GM10248 (cell line): ENCODE results near the gene TEKT5.
A peak's percentile ranks its signal among the peaks of the same experiment; 100 is the strongest.

ENCODE experiments used
- CTCF ChIA-PET: fragments of 300-600 bp; sonication (Branson Sonifier 250); formaldehyde crosslinking; extraction: SDS; loops from one replicate; lab custom pipeline; 2021; ENCODE audit warnings: antibody characterized with exemption; lab: Yijun Ruan, JAX
- POLR2A ChIA-PET: fragments of 350-650 bp; sonication (Branson Sonifier 250); formaldehyde crosslinking; extraction: SDS; loops from one replicate; lab custom pipeline; 2020; ENCODE audit warnings: antibody characterized with exemption; lab: Yijun Ruan, JAX
- DNase-seq: peaks from one replicate; pipeline ENCODE4 v3.0.0; 2012; ENCODE audit errors: extremely low spot score
- CTCF ChIP-seq: IDR thresholded peaks from 2 replicates; pipeline ENCODE4 v1.5.1; 2012; ENCODE audit warnings: mild to moderate bottlenecking, low read depth; ENCODE audit errors: extremely low read depth, missing control alignments, control extremely low read depth

TEKT5 gene

DNA sequence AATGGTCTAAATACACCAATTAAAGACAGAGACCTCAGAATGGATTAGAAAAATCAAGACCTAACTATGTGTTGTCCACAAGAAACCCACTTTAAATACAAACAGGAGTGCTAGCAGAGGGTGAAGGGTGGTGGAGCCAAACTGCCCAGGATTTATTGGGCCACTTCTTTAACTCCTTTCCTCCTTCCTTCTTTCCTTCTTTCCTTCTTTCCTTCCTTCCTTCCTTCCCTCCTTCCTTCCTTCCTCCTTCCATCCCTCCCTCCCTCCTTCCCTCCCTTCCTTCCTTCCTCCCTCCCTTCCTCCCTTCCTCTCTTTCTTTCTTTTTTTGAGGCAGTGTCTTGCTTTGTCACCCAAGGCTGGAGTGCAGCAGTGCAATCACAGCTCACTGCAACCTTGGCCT, 80.0 kb downstream of the TEKT5 start:
- DNase-seq, result no peak
- ChIA-PET CTCF (no interaction called here), POLR2A (no interaction called here)
- no peak for TF ChIP-seq CTCF

DNA sequence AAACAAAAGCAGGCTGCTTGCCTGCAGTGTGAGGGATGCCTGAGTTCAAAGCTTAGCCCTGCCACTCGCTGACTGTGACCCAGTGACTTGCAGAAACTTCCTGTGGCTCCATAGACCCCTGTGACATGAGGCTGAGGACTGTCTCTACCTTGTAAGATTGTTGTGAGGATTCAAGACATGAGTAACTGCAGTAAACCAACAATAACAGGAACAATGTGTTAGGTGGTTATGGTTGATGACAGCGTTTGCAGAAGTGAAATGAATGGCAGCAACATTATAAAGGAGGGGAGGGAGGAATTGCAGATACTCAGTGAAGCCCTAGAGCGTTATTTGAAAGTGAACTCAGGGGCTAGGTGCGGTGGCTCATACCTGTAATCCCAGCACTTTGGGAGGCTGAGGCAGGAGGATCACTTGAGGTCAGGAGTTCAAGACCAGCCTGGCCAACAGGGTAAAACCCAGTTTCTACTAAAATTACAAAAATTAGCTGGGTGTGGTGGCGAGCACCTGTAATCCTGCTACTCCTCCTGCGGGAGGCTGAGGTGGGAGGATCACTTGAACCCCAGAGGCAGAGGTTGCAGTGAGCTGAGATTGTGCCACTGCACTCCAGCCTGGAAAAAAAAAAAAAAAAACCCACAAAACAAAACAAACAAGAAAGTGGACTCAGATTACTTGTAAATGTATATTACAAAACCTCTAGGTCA, 80.8 kb downstream of the TEKT5 start:
- ChIA-PET POLR2A (no interaction called here), CTCF (no interaction called here)
- peak; percentile 55 for DNase-seq
- TF ChIP-seq CTCF, result no peak

DNA sequence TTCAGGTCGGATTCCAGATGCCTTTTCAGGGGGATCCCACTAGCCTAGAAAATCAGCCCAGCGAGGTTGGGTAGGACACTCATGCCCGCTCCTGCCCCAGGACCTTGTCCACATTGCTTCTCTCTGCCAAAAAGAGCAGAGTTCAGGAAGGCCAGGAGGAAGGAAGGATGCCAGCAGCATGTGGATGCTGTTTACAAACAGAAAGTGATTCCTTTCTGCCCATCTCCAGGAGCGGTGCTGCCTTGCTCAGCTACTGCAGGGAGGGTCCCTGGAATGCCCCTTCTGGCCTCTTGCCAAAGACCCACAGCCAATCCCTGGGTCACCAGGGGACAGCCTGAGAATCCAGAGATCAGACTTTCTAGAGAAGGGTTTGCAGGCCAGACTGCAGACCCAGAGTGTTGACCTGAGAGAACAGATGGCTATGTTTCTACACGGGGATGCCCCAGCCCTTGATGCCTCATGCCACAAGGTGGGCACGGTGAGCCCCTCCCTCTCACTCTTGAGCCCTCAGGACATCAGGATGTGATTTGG, 82.0 kb downstream of the TEKT5 start:
- DNase-seq, result no peak
- ChIA-PET POLR2A (no interaction called here), CTCF (no interaction called here)
- TF ChIP-seq CTCF, result no peak

DNA sequence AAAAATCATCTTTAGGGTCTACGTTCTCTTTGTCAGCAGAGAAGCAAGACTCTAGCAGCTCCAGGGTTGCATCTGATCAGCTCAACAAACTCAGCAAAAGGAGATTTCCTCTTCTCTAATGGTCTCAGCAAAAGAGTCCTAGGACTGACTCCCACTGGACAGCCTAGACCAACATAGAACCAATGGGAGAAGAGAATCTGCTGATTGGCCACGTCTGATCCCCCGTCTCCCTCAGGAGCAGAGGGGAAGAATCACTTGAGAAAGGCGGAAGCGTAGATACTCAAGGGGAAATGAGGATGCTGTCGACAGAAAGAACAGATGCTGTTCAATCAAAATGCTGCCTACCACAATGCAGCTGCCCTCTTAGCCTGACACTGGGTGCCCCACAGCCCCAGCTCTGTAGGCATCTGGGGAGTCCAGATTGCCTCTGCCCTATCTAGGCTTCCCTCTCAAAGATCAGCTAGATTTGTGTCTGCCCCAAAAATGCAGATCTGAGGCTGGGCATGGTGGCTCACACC, 82.8 kb downstream of the TEKT5 start:
- ChIA-PET CTCF (interaction anchor here (0.9 kb wide), 1 partner anchor 97 kb away, joined by 3 read pairs; no protein-coding TSS in a partner anchor), POLR2A (no interaction called here)
- no peak for DNase-seq
- TF ChIP-seq CTCF, result no peak

DNA sequence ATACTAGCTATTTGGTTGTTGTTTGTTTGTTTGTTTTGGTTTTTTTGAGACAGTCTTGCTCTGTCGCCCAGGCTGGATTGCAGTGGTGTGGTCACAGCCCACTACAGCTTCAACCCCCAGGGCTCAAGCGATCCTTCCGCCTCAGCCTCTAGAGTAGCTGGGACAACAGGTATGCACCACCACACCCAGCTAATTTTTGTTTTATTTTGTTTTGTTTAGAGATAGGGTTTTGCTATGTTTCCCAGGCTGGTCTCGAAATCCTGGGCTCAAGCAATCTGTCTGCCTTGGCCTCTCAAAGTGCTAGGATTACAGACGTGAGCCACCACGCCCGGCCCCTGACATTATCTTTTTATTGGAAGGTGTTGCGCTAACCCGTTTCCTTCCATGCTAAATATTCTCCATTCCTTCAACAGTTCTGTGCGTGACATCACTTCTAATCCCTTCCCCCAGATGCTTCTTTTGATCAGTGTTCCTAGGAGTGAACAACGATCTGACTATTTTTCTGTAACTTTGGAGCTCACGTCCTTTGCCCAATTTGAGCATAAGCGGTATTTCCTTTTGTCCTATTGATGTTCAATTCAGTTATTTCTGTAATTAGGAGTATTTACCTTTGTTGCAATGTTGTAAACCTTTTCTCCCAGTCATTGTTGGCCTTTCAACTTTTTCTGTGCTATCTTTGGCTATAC, 84.1 kb downstream of the TEKT5 start:
- ChIA-PET CTCF (interaction anchor here (1.1 to 1.4 kb wide), 2 partner anchors 10 kb away, joined by 3 to 4 read pairs; no protein-coding TSS in a partner anchor), POLR2A (no interaction called here)
- no peak for TF ChIP-seq CTCF
- no peak for DNase-seq

DNA sequence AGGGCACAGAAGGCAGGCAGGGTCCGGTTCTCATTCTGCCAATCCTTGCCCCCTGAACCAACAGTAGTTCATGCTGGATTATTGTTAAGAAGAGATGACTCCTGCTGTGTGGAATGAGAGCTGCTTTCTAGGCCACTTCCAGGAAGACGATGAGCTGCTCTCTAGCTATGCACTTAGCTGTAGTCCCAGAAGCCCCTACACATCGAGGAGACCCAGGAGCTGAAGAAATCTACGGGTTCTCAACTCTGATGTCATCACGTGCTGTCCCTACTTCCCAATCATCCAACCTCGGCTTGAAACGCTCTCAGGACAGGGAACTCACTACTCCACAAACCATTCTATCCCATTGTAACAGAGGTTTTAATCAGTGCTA, 85.3 kb downstream of the TEKT5 start:
- DNase-seq, result no peak
- no peak for TF ChIP-seq CTCF
- CTCF ChIA-PET, result interaction anchor here (0.6 to 2.2 kb wide), 7 partner anchors 9 to 47 kb away, joined by 3 to 5 read pairs (median 4); no protein-coding TSS in a partner anchor
- POLR2A ChIA-PET, result no interaction called here
